ENCODE data around the gene FOXB1.

Gene FOXB1

DNA sequence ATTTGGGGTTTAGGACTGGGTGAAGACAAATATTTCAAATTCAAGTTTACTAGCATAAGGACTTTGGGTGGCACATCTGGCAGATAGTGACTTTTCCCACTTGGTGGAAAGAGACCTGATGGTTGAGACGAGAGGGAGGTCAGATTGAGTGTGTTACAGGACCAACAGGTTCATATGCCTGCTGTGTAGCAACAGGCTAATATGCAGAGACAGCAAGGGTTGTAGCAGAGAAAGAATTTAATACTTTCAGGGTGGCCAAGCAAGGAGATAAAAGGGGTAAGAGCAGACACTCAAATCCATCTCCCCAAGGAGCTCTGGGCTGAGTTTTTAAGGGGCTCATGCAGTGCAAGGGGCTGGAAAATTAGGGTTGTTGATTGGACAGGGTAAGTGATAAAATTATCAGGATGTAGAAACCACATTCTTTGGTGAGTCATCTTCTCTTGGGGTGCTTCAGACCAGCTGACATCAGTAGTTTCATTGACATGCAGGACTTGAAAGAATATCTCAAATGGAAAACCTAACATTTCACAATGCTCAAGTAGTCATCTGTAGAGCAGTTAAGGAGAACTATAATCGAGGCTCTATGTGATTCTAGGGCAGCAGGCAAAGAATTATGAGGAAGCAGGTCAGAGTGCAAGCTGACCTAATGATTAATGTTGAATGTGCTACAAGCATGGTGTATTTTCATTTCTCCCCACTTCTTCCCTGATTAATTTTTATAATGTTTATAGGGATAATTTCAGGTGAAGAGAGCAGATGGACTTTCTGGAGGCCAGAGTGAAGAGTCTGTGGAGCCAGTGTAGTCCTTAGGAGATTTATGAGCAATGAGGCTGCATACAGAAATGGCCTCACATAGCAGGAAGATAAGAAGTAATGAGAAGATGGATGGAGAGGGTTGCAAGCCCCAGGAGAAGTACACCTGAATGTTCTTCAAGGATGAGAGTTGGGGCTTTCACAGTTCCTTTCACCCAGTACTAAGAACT lies 13.7 kb downstream of the FOXB1 start:
- DNase-seq = no peak

DNA sequence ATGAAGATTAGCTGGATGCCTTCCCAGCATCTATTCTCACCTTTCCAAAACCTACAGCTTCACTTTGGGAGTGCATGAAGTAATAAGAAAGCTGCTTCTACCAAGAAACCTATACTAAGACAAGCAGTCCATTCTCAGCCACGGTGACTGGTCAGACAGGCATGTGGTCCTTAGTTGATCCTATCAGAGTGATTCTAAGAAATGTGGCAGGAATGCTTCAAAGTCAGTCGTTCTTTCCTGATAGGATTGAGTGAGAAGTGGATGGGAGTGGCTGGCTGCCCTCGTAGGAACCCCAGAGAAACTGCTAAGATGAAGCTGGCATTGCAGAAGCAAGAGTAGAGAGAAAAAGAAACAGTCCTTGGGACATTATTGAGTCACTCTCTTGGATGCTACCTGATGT lies 16.6 kb downstream of the FOXB1 start:
- no peak for DNase-seq

DNA sequence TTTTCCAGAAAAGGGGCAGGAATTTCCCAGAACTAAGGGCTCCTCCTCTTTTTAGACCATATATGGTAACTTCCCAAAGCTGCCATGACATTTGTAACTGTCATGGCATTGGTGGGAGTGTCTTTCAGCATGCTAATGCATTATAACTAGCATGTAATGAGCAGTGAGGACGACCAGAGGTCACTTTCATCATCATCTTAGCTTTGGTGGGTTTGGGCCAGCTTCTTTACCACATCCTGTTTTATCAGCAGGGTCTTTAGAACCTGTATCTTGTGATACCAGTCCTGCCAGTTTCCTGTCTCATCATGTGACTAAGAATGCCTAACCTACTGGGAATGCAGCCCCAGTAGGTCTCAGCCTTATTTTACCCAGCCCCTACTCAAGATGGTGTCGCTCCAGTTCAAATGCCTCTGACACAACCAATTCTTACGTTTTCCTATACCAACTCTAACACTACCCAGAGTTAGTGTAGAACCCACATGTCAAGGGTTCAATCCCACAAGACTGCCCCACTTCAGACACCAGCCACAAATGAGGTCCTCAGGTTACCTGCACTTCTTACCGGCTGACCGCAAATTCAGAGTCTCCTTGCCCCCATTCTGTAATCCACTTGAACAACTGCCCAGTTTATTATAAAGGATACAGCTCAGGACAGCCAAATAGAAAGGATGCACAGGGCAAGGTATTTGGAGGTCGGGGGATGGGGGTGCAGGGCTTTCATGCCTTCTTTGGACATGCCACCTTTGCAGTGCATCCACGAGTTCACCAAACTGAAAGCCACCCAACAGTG lies 17.7 kb downstream of the FOXB1 start:
- no peak for DNase-seq

- no peak for DNase-seq
Observed at GRCh38 chr15:60022379-60022741, 18.2 kb downstream of the FOXB1 start.

GRCh38 chr15:60026555-60026954 lies 22.4 kb downstream of the FOXB1 start:
- DNase-seq = no peak

DNA sequence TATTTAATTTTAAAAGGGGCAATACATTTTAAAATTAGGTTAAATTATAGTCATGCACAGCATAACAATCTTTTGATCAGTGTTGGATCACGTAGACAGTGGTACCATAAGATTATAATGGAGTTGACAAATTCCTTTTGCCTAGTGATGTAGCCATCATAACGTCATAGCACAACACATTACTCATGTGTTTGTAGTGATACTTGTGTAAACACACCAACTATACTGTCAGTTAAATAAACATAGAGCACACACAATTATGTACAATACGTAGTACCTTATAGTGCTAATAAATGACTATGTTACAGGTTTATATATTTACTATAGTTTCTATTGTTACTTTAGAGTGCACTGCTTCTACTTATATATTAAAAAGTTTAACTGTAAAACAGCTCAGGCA lies 31.2 kb downstream of the FOXB1 start:
- DNase-seq = no peak

DNA sequence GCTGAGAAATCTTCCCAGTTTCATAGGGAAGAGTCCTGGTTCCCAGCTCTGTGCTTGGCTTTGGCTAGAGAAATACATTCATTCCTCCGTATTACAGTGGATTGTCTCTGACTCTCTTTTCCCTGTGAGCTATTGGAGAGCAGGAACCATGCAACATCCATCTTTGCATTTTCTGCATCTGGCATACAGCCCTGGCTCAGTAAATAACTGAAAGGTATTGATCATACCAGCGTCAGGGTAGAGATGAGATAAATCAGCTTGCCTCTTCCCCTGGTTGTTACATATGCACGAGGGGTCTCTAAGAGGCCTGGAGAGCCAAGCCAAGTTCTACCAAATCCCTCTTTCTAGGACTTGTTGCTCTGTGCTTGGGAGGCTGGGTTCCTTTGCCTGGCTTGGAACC lies 35.2 kb downstream of the FOXB1 start:
- DNase-seq = no peak

- DNase-seq = no peak
Observed at GRCh38 chr15:60043744-60044435, 39.8 kb downstream of the FOXB1 start.

GRCh38 chr15:60044636-60045270 lies 40.6 kb downstream of the FOXB1 start:
- DNase-seq = no peak

GRCh38 chr15:60047701-60048100 lies 43.6 kb downstream of the FOXB1 start:
- DNase-seq = no peak

GRCh38 chr15:60049948-60050347 lies 45.8 kb downstream of the FOXB1 start:
- no peak for DNase-seq

DNA sequence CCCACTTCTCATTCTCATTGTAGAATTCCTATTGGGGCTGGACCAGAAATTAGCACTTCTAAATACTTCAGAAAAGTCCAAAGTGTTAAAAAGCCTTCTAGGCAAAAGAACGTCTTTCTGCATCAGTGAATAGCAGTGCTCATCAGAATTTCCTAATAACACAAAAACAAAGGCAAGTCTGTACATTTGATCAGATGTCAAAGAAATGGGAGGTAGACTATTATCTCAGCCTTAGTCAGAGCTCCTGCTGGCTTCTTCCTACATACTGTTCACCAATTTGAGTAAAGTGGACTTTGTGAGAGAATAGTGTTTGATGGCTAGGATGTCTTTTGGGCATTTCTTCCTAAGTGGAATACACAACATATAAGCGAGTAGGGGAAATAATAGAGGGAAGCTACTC lies 48.7 kb downstream of the FOXB1 start:
- DNase-seq = no peak

DNA sequence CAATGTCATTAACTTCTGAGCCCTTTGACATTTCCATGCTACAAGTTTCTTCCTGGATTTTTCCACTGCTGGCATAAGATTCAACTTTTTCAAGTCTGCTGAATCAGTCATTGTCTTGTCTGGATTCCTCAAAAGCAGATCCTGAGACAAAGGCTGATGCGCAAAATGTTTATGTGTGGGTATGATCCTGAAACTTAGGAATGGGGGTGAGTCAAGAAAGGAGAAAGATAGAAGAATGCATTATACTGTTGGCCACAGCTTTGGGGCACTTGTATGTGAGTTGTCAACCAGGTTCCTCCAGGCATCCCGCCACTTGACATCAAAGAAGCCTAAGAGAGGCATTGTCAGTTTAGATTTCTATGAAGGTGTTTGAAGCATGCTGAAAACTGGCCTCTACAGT lies 50.4 kb downstream of the FOXB1 start:
- no peak for DNase-seq

All from amygdala (tissue), 56 donors.